Epithelial cell of esophagus (primary cell): ENCODE data around the gene ZNF182.
"Not testable (repeated sequence)": the region's sequence is repeated elsewhere in the genome, so short reads cannot be mapped to it uniquely, and the experiment has no call there.

ENCODE experiments used
- DNase-seq: peaks from one replicate; pipeline ENCODE4 v3.0.0; 2010; ENCODE audit warnings: low read depth
- H3K4me3 ChIP-seq: 2 replicates; pipeline ENCODE4 v1.5.1; 2011; ENCODE audit warnings: mild to moderate bottlenecking, low read length, control low read depth
- CTCF ChIP-seq: IDR thresholded peaks from 2 replicates; pipeline ENCODE4 v1.5.1; 2011; ENCODE audit warnings: low read depth, mild to moderate bottlenecking, low read length, control low read depth, inconsistent platforms; ENCODE audit not compliant: insufficient read depth; ENCODE audit errors: missing control alignments

ZNF182 gene

GRCh38 chrX:48003758-48004457 is at the start of gene ZNF182:
TSS of gene ZNF182 (minus strand) at chrX:48003989. CDS start at chrX:48002609, 1,380 bp downstream.
- peak; percentile 79 for DNase-seq
- TF ChIP-seq CTCF, result no peak

GRCh38 chrX:48046846-48047245 is 43.1 kb upstream of the ZNF182 start:
- peak; percentile 66 for DNase-seq
- TF ChIP-seq CTCF, result no peak
- H3K4me3 ChIP-seq, result no peak overlapping the region

More at GRCh38 chrX:48003758-48004457, at the start of gene ZNF182:
- H3K4me3 ChIP-seq, result peak within 1 kb of the TSS; percentile 71

GRCh38 chrX:48045410-48046311 is 41.9 kb upstream of the ZNF182 start:
- no peak for TF ChIP-seq CTCF
- DNase-seq, result peak; percentile 71
- no peak overlapping the region for H3K4me3 ChIP-seq

GRCh38 chrX:48043056-48043455 is 39.3 kb upstream of the ZNF182 start:
- TF ChIP-seq CTCF, result no peak
- DNase-seq, result no peak
- no peak overlapping the region for H3K4me3 ChIP-seq

- no peak for DNase-seq
- H3K4me3 ChIP-seq, result no peak overlapping the region
- no peak for TF ChIP-seq CTCF
These were observed 32.1 kb upstream of the ZNF182 start for GRCh38 chrX:48035891-48036290.

GRCh38 chrX:48030641-48031173 is 26.9 kb upstream of the ZNF182 start:
- DNase-seq, H3K4me3 ChIP-seq: not testable (repeated sequence)

GRCh38 chrX:48030237-48030636 is 26.4 kb upstream of the ZNF182 start:
- TF ChIP-seq CTCF, result no peak
- no peak for DNase-seq
- no peak overlapping the region for H3K4me3 ChIP-seq
